OCI-LY7 (cell line): ENCODE measurements around the gene CPA2. TPM values are rescaled to one million over a fixed set of nuclear protein-coding genes. Genes with fewer than 3 reads are reported as not detected.
"Not testable (repeated sequence)": the region's sequence is repeated elsewhere in the genome, so short reads cannot be mapped to it uniquely, and the experiment has no call there.

Experiments
- BruUV-seq: library from RNA; stranded (reverse); fragments of 400-500 nt; replicated peaks from 2 replicates; lab custom pipeline; 2021; lab: Mats Ljungman, UMichigan
- CTCF ChIA-PET: fragments of 300-600 bp; sonication (Branson Sonifier 250); formaldehyde crosslinking; loops from one replicate; lab custom pipeline; 2022; ENCODE audit warnings: antibody characterized with exemption; ENCODE audit not compliant: unreplicated experiment; lab: Charles Lee
- POLR2A ChIA-PET: fragments of 300-600 bp; sonication (Branson Sonifier 250); formaldehyde crosslinking; loops from one replicate; lab custom pipeline; 2022; ENCODE audit warnings: antibody characterized with exemption; lab: Charles Lee
- DNase-seq: peaks from one replicate; pipeline ENCODE4 v3.0.0-alpha.2; 2015; ENCODE audit warnings: low spot score
- H2AFZ ChIP-seq: fragments of 200-600 bp; sonication (generic), shearing (Covaris generic); 2 replicates; pipeline ENCODE4 v1.6.1; 2014; ENCODE audit warnings: mild to moderate bottlenecking, antibody characterized with exemption, low read length, moderate library complexity
- H3K27ac ChIP-seq: fragments of 200-600 bp; sonication (generic); 2 replicates; pipeline ENCODE4 v1.5.1; 2014; ENCODE audit warnings: mixed run types, low read depth, mild to moderate bottlenecking, moderate library complexity, low read length, inconsistent platforms; ENCODE audit not compliant: poor library complexity, severe bottlenecking
- H3K36me3 ChIP-seq: fragments of 200-600 bp; sonication (generic); 2 replicates; pipeline ENCODE4 v1.6.1; 2014; ENCODE audit warnings: mild to moderate bottlenecking, antibody characterized with exemption, low read length, moderate library complexity, mixed read lengths; ENCODE audit not compliant: insufficient read depth
- H3K4me1 ChIP-seq: fragments of 200-600 bp; sonication (generic); 2 replicates; pipeline ENCODE4 v1.5.1; 2014; ENCODE audit warnings: mild to moderate bottlenecking, low read length; ENCODE audit not compliant: insufficient read depth, poor library complexity, severe bottlenecking
- H3K4me2 ChIP-seq: fragments of 200-600 bp; sonication (generic); 2 replicates; pipeline ENCODE4 v1.6.1; 2014; ENCODE audit warnings: mild to moderate bottlenecking, low read length
- H3K4me3 ChIP-seq: fragments of 200-600 bp; sonication (generic); 2 replicates; pipeline ENCODE4 v1.5.1; 2014; ENCODE audit warnings: mild to moderate bottlenecking, low read depth, low read length; ENCODE audit not compliant: poor library complexity, severe bottlenecking
- H3K79me2 ChIP-seq: fragments of 200-600 bp; sonication (generic); 2 replicates; pipeline ENCODE4 v1.6.1; 2016; ENCODE audit warnings: low read depth, mild to moderate bottlenecking, low read length, moderate library complexity, mixed read lengths; ENCODE audit not compliant: insufficient read depth
- H3K9me2 ChIP-seq: fragments of 200-600 bp; sonication (generic); 2 replicates; pipeline ENCODE4 v1.6.1; 2016; ENCODE audit warnings: mild to moderate bottlenecking, low read length, mixed read lengths; ENCODE audit not compliant: insufficient read depth
- H3K9me3 ChIP-seq: fragments of 200-600 bp; sonication (generic); 2 replicates; pipeline ENCODE4 v1.6.1; 2014; ENCODE audit warnings: mild to moderate bottlenecking, mixed run types, low read length, mixed read lengths
- H4K20me1 ChIP-seq: fragments of 200-600 bp; sonication (generic); 2 replicates; pipeline ENCODE4 v1.6.1; 2014; ENCODE audit warnings: mild to moderate bottlenecking, antibody characterized with exemption, low read length, moderate library complexity, mixed read lengths; ENCODE audit not compliant: insufficient read depth
- CTCF ChIP-seq: fragments of 200-600 bp; sonication (generic); conservative IDR thresholded peaks from 2 replicates; pipeline ENCODE4 v1.5.1; 2014; ENCODE audit warnings: mild to moderate bottlenecking, antibody characterized with exemption, low read length, moderate library complexity, mixed read lengths
- EZH2phosphoT487 ChIP-seq: fragments of 200-600 bp; sonication (generic); IDR thresholded peaks from 2 replicates; pipeline ENCODE4 v1.6.1; 2018; ENCODE audit warnings: low read depth, borderline replicate concordance, mild to moderate bottlenecking, mixed run types, antibody characterized with exemption, low read length, moderate library complexity, mixed read lengths
- intact Hi-C: fragments of 100-400 bp; cut with micrococcal nuclease; formaldehyde crosslinking; loops from one replicate; pipeline ENCODE4 v1.10.0; 2022; ENCODE audit not compliant: unreplicated experiment
- total RNA-seq, 2 experiments: library from RNA; depleted of rRNA in 1 of 2; stranded (reverse); fragments of >200 nt in 1 of 2; shearing (Covaris generic) in 1 of 2; gene quantifications; 2 replicates each; pipeline ENCODE4 v1.2.3, GENCODE V29; 2014 to 2022

Gene CPA2
- total RNA-seq, 2 experiments from 2014 or later: not detected

DNA sequence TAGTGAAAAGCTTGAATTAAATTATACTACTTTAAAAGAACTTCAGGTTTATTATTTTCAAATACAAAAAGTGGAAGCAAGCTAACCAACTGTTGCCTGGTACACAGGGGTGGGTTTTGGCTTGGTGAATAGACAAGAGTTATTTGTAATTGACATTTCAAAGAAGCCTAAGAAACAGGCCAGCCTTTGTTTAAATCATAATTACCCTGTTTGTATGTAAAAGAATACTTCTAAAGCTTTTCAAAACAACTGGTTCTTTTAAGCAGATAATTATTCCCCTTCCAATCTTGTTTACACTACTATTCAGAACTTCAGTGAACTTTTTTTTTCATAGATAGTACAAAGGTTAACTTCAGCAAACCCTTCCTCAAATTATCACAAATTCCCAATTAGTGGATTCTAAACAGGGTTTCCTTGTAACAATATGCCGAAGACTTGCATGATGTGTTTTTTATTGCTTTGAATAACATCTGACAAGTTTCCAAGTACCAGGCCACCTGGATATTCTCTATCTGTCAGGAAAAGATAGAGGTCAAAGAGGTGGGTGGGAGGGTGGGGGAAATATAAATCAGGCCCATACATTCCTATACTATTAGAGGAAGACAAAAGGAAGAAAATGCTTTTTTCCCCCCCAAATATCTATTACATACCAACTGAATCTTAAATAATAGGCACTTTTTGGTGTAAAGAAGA, 38.6 kb upstream of the CPA2 start:
- no TSS peak for BruUV-seq
- Histone ChIP-seq H2AFZ (no peak overlapping the region), H3K9me3 (no peaks in the 10 kb centered on the region), H3K4me2 (no peak overlapping the region), H3K27ac (no peak overlapping the region), H3K9me2 (no peaks in the 10 kb centered on the region), H3K4me3 (no peak overlapping the region), H3K79me2 (no peaks in the 10 kb centered on the region), H4K20me1 (no peaks in the 10 kb centered on the region), H3K4me1 (no peaks in the 10 kb centered on the region), H3K36me3 (no peaks in the 10 kb centered on the region)
- no peak for DNase-seq
- ChIA-PET CTCF (no interaction called here), POLR2A (interaction anchor here (0.6 to 1.2 kb wide), 2 partner anchors 15 to 64 kb away, joined by 3 read pairs; no protein-coding TSS in a partner anchor)
- intact Hi-C loops: no loop called here
- TF ChIP-seq EZH2phosphoT487 (no peak), CTCF (no peak)

DNA sequence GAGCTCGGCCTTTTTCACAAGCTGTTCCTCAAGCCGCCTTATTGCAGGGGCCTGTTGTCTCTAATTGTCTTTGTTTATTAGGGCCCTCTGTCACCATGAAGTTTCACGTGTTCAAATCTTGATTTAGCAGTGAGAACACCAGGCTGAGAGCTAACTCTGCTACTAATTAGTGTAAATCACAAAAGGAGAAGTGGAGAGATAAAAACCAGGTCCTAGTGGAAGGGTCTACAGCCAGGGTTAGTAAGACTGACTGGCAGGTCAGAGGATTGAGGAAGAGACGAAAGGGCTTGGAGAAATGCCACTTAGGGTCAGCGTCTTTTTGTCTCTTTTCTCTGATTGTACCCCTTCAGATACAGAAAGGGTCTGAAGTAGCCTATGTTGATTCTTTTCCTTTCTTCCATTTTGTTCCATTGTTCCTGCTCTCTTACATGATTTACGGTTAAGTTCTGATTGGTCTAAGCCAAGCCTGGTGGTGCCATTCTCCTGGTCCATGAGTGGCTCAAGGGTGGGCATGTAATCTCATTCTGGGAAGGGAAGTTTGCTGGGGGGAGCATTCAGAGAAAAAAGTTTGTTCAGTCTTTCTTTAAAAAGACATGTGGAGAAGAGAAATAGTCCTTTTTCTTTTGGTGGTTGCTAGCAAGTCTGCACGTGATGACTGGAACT, 37.7 kb upstream of the CPA2 start:
- H3K4me3 ChIP-seq: no peak overlapping the region
- no peaks in the 10 kb centered on the region for H3K4me1 ChIP-seq
- no TSS peak for BruUV-seq
- H3K9me3 ChIP-seq: no peaks in the 10 kb centered on the region
- intact Hi-C loops: no loop called here
- no peak overlapping the region for H3K27ac ChIP-seq
- H2AFZ ChIP-seq: no peak overlapping the region
- no peaks in the 10 kb centered on the region for H3K9me2 ChIP-seq
- TF ChIP-seq EZH2phosphoT487: no peak
- TF ChIP-seq CTCF: no peak
- no peaks in the 10 kb centered on the region for H3K79me2 ChIP-seq
- ChIA-PET POLR2A (interaction anchor here (0.7 to 1.2 kb wide), 2 partner anchors 65 to 129 kb away, joined by 3 read pairs; no protein-coding TSS in a partner anchor), CTCF (no interaction called here)
- H3K36me3 ChIP-seq: no peaks in the 10 kb centered on the region
- H3K4me2 ChIP-seq: no peak overlapping the region
- no peaks in the 10 kb centered on the region for H4K20me1 ChIP-seq
- DNase-seq: no peak

GRCh38 chr7:130229981-130230380, 36.7 kb upstream of the CPA2 start:
- H3K9me2 ChIP-seq, H3K27ac ChIP-seq, H3K79me2 ChIP-seq, H3K9me3 ChIP-seq, H3K4me2 ChIP-seq, CTCF ChIA-PET, intact Hi-C loops, POLR2A ChIA-PET, H3K36me3 ChIP-seq, H2AFZ ChIP-seq, DNase-seq, H4K20me1 ChIP-seq, H3K4me3 ChIP-seq, BruUV-seq, H3K4me1 ChIP-seq: not testable (repeated sequence)
